Measurements from ENCODE around the gene CLSTN2.

CLSTN2 gene

DNA sequence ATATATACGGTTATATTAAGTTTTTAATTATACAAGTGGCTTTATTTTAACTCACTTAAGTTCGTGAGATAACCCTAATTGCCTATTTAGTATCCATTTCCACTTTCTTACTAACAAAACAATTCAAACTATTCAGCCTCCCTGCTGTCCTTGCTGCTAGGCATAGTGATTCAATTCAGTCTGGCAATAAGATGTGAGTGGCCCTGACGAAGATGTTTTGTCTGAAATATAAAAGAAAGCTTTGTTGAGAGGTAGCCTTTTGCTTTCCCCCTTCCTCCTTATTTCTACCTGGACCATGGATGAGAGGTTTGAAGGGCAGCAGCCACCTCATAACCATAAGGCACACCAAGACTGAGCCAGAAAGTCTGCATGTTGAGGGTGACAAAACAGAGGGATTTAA, 653.6 kb downstream of the CLSTN2 start:
- DNase-seq (ENCODE audit: low read depth in 2 of 2) = no peak

DNA sequence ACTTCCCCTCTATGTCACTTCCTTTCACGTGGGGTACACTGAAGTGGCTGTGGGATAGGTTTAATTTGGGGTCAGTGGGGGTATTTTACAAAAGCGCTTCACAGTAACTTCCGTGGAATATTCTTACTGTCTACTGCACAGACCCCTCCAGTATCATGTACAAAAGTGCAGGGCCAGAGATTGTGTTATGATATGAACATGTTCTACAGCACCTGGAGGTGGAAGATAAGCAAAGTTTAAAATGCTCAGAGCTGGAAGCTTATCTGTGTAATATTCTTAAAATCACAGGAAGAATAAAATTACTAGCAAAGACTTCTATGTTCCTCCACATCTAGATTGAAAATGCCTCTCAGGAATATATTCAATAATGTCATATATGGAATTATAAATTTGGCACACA, 658.8 kb downstream of the CLSTN2 start:
- DNase-seq (ENCODE audit: low read depth in 2 of 2) = no peak

DNA sequence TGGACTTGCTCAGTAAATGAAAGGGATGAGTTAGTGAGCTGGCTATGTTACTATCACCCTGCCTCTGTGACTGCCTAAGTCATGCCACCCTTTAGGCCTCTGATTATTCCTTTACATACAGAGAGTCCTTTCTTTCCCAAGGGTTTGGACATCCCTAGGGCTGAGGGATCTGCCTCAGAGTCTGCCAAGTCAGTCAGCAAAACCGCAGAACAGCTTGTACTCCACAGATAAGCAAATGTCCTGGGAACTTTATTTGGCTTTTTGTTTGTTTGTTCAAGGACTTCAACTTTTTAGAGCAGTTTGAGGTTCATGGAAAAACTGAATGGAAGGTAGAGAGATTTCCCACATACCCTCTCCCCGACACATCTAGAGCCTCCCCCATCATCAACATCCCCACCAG, 660.3 kb downstream of the CLSTN2 start:
- DNase-seq (ENCODE audit: low read depth in 2 of 2) = no peak

DNA sequence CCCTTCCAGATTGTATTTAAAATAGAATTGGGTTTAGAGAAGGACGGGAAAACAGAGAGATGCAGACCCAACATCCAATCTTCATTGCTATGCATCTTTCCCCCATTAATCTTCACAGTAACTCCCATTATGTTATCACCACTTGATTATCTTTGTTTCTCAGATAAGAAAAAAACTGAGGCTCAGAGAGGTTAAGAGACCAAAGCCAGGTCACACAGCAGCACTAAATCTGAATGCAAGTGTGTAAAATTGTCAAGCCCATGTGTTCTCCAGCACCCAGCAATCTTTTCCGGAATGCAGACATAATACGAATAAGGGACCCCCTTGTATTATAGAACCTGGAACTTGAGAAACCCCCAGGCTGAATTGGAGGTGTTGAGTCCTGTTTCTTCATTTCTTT, 662.4 kb downstream of the CLSTN2 start:
- no peak for DNase-seq (ENCODE audit: low read depth in 2 of 2)

DNA sequence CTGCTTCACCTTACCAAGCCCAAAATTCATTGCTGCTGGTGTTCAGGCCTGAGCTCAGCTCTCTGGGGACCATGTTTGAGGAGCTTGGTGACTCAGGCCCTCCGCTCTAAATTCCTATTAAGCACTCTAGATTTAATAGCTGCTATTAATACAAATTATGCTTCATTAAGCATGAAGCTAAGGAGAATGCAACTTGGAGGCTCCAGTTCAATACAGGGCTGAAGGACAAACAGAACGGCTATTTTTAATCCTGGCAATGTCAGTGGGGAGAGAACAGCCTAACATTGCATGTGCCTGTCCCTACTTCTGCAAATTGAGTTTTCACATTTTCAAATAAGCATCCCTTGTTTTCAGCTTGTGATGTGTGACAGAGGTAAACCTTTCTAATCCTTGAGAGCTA, 662.8 kb downstream of the CLSTN2 start:
- DNase-seq (ENCODE audit: low read depth in 2 of 2) = no peak

DNA sequence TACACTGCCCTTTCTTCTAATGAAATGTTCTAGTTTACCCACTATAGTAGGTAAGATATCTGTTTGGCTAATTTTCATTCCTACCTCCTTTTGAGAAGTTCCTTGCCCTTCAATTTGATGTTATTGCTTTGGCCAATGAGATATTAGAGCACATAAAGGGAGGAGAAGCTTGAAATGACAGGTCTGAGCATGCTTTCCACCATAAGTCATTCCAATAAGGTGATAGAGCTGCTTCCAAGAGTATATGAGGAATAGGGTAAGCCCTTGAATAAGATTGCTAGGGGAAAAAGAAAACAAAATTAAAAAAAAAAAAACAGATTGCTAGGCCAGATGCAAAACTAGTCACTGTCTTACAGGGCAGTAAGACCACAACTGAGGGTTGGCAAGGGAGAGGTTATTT, 664.0 kb downstream of the CLSTN2 start:
- no peak for DNase-seq (ENCODE audit: low read depth in 2 of 2)

DNA sequence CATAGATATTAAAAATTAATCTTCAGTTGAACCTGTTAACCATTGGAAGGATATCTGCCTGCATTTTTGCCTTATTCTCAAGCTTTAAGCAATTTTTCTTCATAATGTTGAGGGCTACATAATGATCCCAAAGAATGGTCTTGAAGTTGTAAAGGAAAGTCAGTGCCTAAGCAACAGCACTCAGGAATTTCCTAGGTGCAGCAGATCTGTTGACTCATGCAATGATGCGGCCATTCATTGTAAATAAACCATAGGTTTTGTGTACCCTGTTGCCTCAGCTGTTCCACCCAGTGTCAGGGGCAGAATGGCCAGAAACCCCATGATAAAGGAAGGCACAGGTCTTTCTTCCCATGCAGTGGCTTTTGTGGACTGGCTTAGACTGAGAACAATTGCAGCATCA, 664.5 kb downstream of the CLSTN2 start:
- DNase-seq (ENCODE audit: low read depth in 2 of 2) = no peak

DNA sequence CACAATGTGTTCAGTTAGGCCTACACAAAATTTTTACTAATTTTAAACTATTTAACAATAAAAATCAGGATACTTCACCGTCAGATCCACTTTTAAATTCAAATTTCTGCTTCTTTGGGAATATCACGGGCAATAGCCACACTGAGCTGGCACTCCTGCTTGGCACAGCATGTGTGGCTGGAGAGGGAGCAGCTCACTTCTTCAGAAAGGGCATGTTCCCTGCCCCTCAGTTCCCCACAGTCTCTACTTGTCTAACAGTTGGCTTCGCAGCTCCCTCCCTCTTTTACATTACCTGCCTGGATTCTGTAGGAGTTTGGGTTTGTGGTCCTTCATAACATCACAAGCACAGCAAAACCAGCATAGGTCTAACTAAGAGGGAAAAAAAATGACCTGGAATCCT, 666.9 kb downstream of the CLSTN2 start:
- no peak for DNase-seq (ENCODE audit: low read depth in 2 of 2)

DNA sequence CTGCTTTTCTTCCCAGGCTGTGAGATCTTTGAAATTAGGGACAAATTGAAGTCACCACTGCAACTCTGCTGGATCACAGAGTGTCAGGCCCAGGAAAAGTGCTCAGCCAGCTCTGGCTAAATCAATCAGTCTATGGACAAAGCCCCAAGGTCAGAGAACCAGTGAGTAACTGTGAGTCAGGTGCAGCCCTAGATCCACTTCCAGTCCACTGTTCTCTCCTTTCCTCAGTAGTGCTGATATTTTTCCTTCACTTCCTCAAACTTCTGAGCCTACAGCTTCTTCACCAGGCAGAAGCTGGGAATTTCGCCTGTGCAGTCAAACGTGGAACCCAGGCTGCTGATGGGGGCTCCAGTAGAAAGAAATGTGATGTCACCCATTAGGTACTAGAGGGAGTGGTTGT, 667.8 kb downstream of the CLSTN2 start:
- no peak for DNase-seq (ENCODE audit: low read depth in 2 of 2)

DNA sequence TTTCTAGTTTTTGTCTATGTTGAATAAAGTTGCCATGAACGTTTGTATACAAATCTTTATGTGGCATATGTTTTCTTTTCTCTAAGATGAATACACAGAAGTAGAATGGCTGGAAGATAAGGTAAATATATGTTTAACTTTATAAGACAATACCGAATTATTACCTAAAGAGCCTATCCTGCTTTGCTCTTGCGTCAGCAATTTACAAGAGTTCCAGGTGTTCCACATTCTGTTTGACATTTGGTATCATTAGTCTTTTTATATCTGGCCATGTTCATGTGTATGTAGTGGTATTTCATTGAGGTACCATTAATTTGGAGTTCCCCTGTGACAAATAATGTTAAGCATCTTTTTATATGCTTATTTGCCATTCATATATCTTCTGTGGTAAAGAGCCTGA, 668.8 kb downstream of the CLSTN2 start:
- DNase-seq (ENCODE audit: low read depth in 2 of 2) = no peak

DNA sequence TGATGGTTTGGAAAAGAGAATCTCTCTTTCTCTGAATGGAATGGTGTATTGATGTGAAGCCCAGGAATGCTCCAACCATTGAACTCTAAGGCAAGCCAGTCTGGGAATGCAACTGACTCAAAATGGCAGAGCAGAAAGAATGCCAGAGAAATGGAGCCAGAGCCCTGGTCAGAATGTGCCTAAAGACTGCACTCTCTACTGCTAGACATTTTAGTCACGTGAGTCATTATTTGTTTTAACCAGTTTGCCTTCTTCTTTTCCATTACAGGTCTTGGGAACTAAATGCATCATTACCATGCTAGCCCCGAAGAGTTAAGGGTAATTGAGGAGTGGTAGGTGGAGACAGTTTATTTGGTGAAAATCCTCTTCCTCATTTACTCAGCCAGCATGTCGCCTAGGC, 675.6 kb downstream of the CLSTN2 start:
- DNase-seq (ENCODE audit: low read depth in 2 of 2) = no peak

DNA sequence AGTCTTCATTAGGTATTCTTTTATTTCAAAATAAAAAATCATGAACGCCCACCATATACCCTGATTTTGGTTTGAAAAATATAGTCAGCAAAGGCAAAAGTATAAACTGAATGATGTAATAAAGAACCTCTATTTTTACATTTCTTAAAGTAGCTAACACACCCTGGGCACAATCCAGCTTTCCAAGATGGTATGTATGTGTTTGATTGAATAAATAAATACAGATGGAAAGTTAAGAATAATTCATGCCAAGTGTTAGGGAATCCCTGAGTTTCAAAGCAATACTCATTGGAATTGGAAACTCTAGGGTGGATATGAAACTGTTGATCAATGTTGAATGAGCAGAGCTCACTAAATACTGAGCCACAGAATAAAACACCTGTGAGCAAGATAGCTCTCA, 679.0 kb downstream of the CLSTN2 start:
- no peak for DNase-seq (ENCODE audit: low read depth in 2 of 2)

DNA sequence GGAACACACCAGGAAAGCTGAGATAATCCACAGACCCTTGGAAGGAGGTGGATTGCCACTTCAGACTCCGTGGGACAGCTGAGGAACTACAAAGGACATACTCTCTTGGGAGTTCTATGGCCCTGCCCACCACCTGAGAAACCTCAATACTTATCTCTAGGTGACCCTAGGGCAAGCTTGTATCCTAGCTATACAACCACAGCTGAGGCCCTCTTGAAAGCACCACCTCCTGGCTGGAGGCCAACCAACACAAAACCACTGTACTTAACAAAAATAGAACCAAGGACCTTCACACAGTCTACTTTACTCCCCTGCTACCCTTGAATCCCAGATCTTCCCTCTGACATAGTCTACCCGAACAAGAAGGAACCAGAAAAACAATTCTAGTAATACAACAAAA, 682.1 kb downstream of the CLSTN2 start:
- DNase-seq (ENCODE audit: low read depth in 2 of 2) = no peak

DNA sequence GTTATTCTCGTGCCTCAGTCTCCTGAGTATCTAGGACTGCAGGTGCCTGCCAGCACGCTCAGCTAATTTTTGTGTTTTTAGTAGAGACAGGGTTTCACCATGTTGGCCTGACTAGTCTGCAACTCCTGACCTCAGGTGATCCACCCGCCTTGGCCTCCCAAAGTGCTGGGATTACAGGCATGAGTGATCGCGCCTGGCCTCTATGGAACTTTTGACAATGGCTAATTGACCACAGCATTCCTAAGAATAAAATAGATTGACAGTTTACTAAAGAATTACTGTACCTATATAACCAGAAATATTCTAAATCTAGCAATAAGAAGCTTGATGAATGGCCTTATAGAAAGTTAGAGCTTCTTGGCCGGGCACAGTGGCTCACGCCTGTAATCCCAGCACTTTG, 691.9 kb downstream of the CLSTN2 start:
- DNase-seq (ENCODE audit: low read depth in 2 of 2) = no peak

Data from fibroblast of skin of left quadriceps (primary cell).